Dermis blood vessel endothelial cell (primary cell): Measurements from ENCODE around the gene SP5. TPM values are rescaled to one million over a fixed set of nuclear protein-coding genes. Genes with fewer than 3 reads are reported as not detected.
A peak's percentile ranks its signal among the peaks of the same experiment; 100 is the strongest.
"Not testable (repeated sequence)": the region's sequence is repeated elsewhere in the genome, so short reads cannot be mapped to it uniquely, and the experiment has no call there.

Experiments
- DNase-seq: peaks from one replicate; pipeline ENCODE4 v3.0.0; 2010
- total RNA-seq: library from RNA; depleted of rRNA; stranded (reverse); fragments of >200 nt; gene quantifications from 2 replicates; pipeline ENCODE4 v1.2.3, GENCODE V29; 2014

Gene SP5
- total RNA-seq, 1 donor from 2014 or later = not detected

- DNase-seq = no peak
These were observed 3.9 kb upstream of the SP5 start for GRCh38 chr2:170711196-170711773.

GRCh38 chr2:170711774-170712652 lies 3.1 kb upstream of the SP5 start:
- DNase-seq = no peak

GRCh38 chr2:170712653-170713542 lies 2.2 kb upstream of the SP5 start:
- DNase-seq = no peak

GRCh38 chr2:170713543-170714380 lies 1.4 kb upstream of the SP5 start:
- DNase-seq = no peak

- no peak for DNase-seq
These were observed 616 bp upstream of the SP5 start for GRCh38 chr2:170714381-170715061.

GRCh38 chr2:170715932-170716777 lies 1.0 kb downstream of the SP5 start:
- DNase-seq = no peak

GRCh38 chr2:170716851-170717598 lies 1.9 kb downstream of the SP5 start:
- peak; percentile 68 for DNase-seq

GRCh38 chr2:170717599-170717963 lies 2.4 kb downstream of the SP5 start:
- DNase-seq = no peak

GRCh38 chr2:170717991-170718589 lies 3.0 kb downstream of the SP5 start:
- DNase-seq = no peak

GRCh38 chr2:170719810-170720209 lies 4.7 kb downstream of the SP5 start:
- DNase-seq = no peak

GRCh38 chr2:170721678-170722077 lies 6.5 kb downstream of the SP5 start:
- DNase-seq = no peak

GRCh38 chr2:170722301-170722700 lies 7.2 kb downstream of the SP5 start:
- DNase-seq = no peak

- no peak for DNase-seq
These were observed 8.4 kb downstream of the SP5 start for GRCh38 chr2:170723446-170723958.

GRCh38 chr2:170733798-170734600 lies 18.9 kb downstream of the SP5 start:
- no peak for DNase-seq

- DNase-seq = not testable (repeated sequence)
These were observed 19.5 kb downstream of the SP5 start for GRCh38 chr2:170734601-170735000.

- DNase-seq = no peak
These were observed 21.5 kb downstream of the SP5 start for GRCh38 chr2:170736628-170737027.

GRCh38 chr2:170737406-170737805 lies 22.3 kb downstream of the SP5 start:
- DNase-seq = no peak

GRCh38 chr2:170737821-170738220 lies 22.7 kb downstream of the SP5 start:
- DNase-seq = no peak
